ENCODE results near the gene TMEM52B.

TMEM52B gene

GRCh38 chr12:10142976-10143589, 35.7 kb upstream of the TMEM52B start:
- DNase-seq (ENCODE audit: extremely low read depth, low read depth) = no peak
- no peak for TF ChIP-seq CTCF (IDR thresholded peaks at IDR 0.05; ENCODE audit: low read depth, low read length)

GRCh38 chr12:10147714-10148403, 31.0 kb upstream of the TMEM52B start:
- TF ChIP-seq CTCF (IDR thresholded peaks at IDR 0.05; ENCODE audit: low read depth, low read length) = no peak
- DNase-seq (ENCODE audit: extremely low read depth, low read depth) = no peak

DNA sequence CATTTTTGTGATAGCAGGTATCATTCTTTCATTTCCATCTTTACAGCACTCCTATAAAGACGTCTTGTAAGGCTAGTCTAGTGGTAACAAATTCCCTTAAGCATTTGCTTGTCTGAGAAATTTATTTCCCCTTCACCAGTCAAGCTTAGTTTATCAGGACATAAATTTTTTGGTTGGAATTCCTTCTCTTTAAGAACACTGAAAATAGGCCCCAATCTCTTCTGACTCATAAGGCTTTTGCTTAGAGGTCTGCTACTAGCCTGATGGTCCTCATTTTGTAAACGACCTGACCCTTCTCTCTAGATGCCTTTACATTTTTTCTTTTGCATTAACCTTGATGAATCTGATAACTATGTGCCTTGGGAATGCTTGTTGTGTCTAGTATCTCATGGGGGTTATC, 27.2 kb upstream of the TMEM52B start:
- no peak for TF ChIP-seq CTCF (IDR thresholded peaks at IDR 0.05; ENCODE audit: low read depth, low read length)
- no peak for DNase-seq (ENCODE audit: extremely low read depth, low read depth)

- no peak for DNase-seq (ENCODE audit: extremely low read depth, low read depth)
- TF ChIP-seq CTCF (IDR thresholded peaks at IDR 0.05; ENCODE audit: low read depth, low read length) = peak; percentile 68
Observed at GRCh38 chr12:10153271-10154144, 25.3 kb upstream of the TMEM52B start.

DNA sequence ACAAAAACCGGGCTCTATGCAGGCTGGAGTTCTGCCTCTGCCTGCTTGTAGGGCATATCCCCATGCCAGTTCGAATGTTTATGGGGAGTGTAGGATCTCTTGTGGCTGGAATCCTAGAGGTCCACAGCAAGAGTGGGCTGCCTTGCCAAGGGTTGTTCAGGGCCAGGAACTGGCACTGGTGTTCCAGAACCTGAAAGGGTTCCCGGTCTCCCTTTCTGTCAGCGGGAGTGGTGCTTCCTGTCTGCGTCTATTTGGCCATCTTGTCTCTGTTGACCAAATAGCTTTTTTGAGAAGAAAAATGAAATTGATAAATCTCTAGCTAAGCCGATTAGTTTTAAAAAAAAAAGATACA, 24.7 kb upstream of the TMEM52B start:
- DNase-seq (ENCODE audit: extremely low read depth, low read depth) = no peak
- no peak for TF ChIP-seq CTCF (IDR thresholded peaks at IDR 0.05; ENCODE audit: low read depth, low read length)

- TF ChIP-seq CTCF (IDR thresholded peaks at IDR 0.05; ENCODE audit: low read depth, low read length) = no peak
Observed at GRCh38 chr12:10155966-10156365, 22.9 kb upstream of the TMEM52B start.

DNA sequence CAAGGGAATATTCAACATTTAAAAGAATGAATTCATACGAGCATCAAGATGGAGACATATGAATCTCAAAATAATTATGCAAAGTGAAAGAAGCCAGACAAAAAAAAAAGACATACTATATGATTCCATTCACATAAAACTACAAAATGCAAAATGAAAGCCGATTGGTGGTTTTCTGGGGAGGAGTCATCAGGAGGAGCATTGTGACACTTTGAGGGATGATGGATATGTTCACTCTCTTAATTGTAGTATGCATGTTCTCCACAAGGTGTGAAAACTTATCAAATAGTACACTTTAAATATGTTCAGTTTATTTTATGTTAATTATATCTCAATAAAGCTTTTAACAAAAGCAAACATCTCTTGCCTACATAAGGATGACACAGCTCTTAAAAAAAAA, 20.4 kb upstream of the TMEM52B start:
- DNase-seq (ENCODE audit: extremely low read depth, low read depth) = no peak
- no peak for TF ChIP-seq CTCF (IDR thresholded peaks at IDR 0.05; ENCODE audit: low read depth, low read length)

More at GRCh38 chr12:10155966-10156365, 22.9 kb upstream of the TMEM52B start:
- no peak for DNase-seq (ENCODE audit: extremely low read depth, low read depth)

All from AG09319 (cell line).